GM18499 (cell line): ENCODE results near the gene RBM44.

ENCODE experiments used
- ATAC-seq: cut with Tn5 transposase; IDR thresholded peaks from one replicate; pipeline ENCODE4 v1.9.1; 2021; ENCODE audit warnings: moderate number of reproducible peaks; ENCODE audit not compliant: insufficient read depth, unreplicated experiment

RBM44 gene

DNA sequence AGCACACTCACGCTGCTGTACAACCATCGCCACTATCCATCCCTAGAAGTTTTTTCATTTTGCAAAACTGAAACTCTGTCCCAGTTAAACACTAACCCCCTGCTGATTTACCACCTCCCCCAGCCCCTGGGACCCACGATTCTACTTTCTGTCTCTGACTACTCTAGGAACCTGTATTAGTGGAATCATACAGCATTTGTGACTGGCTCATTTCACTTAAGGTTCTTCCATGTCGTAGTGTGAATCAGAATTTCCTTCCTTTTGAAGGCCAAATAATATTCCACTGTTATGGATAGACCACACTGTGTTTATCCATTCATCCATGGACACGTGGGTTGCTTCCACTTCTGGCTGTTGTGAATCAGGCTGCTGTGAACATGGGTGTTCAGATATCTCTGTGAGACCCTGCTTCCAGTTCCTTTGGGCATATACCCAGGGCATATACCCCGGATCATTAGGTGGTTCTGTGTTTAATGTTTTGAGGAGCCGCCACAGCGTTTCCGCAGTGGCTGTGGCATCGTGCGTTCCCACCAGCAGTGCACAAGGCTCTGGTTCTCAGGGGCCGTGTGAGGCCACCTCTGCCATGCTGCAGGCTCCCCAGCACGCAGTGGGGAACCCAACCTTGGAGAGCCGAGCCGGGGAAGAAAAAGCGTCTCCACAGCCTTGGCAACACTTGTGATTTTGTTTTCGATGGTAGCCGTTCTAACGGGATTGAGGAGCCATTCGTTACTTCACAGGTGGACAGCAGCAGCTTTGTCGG lies 70.9 kb downstream of the RBM44 start:
- ATAC-seq: no peak

DNA sequence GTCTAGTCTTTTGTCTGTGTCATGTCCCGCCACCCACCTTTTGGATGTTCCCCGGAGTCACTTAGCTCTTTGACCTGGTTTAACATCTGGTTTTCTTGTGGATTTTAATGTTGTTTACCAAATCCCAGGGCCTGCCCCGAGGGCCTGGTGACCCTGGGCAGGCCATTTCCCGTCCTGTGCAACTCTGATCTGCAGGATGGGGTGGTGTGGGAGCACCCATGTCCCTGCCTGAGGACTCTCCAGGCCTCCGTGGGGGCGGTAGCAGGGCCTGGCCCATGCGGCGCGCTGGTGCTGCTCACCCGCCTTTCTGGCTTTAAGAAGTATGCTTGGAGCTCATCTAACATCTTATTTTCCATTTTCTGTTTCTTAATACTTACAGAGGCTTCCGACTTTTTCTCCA lies 71.5 kb downstream of the RBM44 start:
- ATAC-seq: no peak

- ATAC-seq: no peak
These were observed 72.4 kb downstream of the RBM44 start for GRCh38 chr2:237870754-237871651.

DNA sequence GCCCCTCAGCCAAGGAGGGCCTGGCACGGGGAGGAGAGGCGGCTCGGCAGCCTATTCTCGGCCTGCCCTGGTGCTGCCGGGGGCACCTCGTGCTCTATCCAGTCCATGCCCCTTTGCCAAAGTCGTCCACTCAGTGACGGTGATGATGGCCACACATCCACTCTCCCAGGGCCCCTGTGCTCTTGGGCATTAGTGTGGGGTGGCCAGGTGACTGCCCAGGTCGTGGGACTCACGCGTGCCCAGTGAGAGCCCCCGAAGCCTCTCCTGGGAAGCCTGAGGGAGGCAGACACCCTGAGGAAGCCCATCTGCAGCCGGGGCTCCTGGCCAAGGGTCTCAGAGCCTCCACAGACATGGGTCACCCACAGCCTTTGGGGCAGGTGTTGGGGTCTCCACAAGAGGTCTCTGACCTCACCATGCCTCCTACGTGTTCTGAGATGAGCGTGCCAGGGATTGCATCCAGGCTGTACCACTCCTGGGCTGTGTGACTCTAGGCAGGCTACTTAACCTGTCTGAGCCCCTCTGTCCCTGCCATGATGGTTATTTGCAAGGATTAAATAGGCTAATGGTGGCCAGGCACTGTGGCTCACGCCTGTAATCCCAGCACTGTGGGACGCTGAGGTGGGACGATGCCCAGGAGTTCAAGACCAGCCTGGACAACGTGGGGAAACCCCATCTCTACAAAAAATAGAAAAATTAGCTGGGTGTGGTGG lies 73.8 kb downstream of the RBM44 start:
- no peak for ATAC-seq

GRCh38 chr2:237873421-237873831 lies 74.8 kb downstream of the RBM44 start:
- ATAC-seq: no peak

GRCh38 chr2:237873897-237874551 lies 75.4 kb downstream of the RBM44 start:
- ATAC-seq: no peak

GRCh38 chr2:237874585-237875161 lies 76.1 kb downstream of the RBM44 start:
- no peak for ATAC-seq

- ATAC-seq: no peak
These were observed 76.9 kb downstream of the RBM44 start for GRCh38 chr2:237875256-237876060.

DNA sequence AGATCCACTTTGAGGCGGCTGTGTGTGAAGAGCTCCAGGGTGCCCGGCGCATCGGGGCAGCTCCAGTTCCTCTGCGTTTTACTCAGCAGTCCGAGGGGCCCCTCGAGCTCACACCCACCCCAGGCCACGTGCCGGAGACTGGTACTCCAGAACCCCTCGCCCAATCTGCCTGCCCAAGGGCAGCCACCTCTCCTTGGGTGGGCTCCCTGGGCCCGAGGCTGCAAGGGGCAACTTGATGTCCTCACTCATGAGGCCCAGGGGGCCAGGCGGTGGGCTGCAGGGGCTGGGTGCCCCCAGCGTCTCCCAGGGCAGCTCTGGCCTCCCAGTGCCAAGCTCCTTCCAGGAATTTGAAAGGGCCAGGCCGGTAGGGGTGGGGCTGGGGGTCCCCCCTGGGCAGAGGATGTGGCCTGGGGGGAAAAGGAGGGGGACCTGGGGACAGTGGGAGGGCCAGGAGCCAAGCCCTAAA lies 77.5 kb downstream of the RBM44 start:
- ATAC-seq: no peak

DNA sequence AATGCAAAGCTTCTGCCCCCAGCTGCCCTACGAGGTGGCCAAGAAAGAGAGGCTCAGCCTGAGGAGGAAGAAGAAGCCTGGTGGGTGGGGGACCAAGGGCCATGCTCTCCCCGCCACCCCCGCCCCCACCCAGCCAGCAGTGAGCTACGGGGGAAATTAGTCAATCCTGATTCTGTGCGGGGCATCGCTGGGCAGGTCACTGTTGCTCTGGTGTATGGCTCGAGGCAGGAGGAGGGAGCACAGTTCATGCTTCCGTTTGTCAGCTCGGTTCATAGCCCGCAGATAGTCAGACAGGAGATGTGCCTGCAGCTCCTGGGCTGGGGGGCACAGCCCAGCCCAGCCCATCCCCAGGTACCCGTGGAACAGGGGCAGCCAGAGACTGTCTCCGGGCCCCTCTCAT lies 78.0 kb downstream of the RBM44 start:
- no peak for ATAC-seq

- ATAC-seq: no peak
These were observed 78.4 kb downstream of the RBM44 start for GRCh38 chr2:237876951-237877491.

GRCh38 chr2:237877576-237878307 lies 79.2 kb downstream of the RBM44 start:
- ATAC-seq: no peak

GRCh38 chr2:237878321-237879057 lies 79.9 kb downstream of the RBM44 start:
- ATAC-seq: no peak

- ATAC-seq: no peak
These were observed 80.5 kb downstream of the RBM44 start for GRCh38 chr2:237879058-237879430.

DNA sequence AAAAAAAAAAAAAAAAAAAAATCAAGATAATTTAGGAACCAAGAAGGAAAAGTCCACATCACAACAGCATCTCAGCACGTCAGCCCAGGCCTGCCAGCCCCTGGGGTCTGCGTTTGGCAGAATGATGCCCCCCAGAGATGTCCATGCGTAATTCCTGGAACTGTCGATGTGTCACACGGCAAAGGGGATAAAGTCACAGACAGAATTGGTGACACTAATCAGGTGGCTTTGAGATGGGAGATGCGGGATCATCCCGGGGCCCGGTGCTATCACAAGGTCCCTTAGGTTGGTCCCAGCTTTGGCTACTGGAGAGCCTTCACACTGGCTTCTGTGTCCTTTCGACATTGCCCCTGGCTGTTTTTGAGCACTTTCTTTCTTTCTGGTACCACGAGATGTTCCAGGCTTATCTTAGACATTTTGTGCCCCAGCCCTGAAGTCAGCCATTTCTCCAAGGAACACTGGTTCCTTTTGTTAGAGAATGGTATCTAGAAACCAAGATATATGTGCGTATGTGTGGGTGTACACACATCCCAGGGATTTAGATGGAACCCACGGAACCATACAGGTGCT lies 81.5 kb downstream of the RBM44 start:
- no peak for ATAC-seq

GRCh38 chr2:237882510-237883481 lies 84.2 kb downstream of the RBM44 start:
- no peak for ATAC-seq
